Smooth muscle cell (in vitro differentiated cells): ENCODE results near the gene AAK1. TPM values are rescaled to one million over a fixed set of nuclear protein-coding genes. Genes with fewer than 3 reads are reported as not detected.

ENCODE experiments used
- DNase-seq: peaks from one replicate; lab custom pipeline; 2025; ENCODE audit not compliant: unreplicated experiment; lab: John Stamatoyannopoulos, UW
- H2AFZ ChIP-seq: fragments of 200-600 bp; sonication (generic); 2 replicates; pipeline ENCODE4 v1.6.0; 2016; ENCODE audit warnings: antibody characterized with exemption, low read depth, mild to moderate bottlenecking
- H3F3A ChIP-seq: fragments of 200-600 bp; sonication (generic); 2 replicates; pipeline ENCODE4 v1.6.0; 2017; ENCODE audit warnings: antibody characterized with exemption, low read depth
- H3K27ac ChIP-seq: fragments of 200-600 bp; sonication (generic); 2 replicates; pipeline ENCODE4 v1.5.1; 2016; ENCODE audit warnings: low read depth, mild to moderate bottlenecking
- H3K27me3 ChIP-seq: fragments of 200-600 bp; sonication (generic); 2 replicates; pipeline ENCODE4 v1.6.1; 2016; ENCODE audit warnings: low read depth, mild to moderate bottlenecking
- H3K36me3 ChIP-seq: fragments of 200-600 bp; sonication (generic); 2 replicates; pipeline ENCODE4 v1.5.1; 2016; ENCODE audit warnings: low read depth
- H3K4me1 ChIP-seq: fragments of 200-600 bp; sonication (generic); 2 replicates; pipeline ENCODE4 v1.5.1; 2016; ENCODE audit warnings: low read depth
- H3K4me2 ChIP-seq: fragments of 200-600 bp; sonication (generic); 2 replicates; pipeline ENCODE4 v1.6.0; 2016; ENCODE audit warnings: mild to moderate bottlenecking
- H3K4me3 ChIP-seq: fragments of 200-600 bp; sonication (generic); 2 replicates; pipeline ENCODE4 v1.5.1; 2016; ENCODE audit warnings: mild to moderate bottlenecking
- H3K79me2 ChIP-seq: fragments of 200-600 bp; sonication (generic); 2 replicates; pipeline ENCODE4 v1.6.0; 2016; ENCODE audit warnings: low read depth, mild to moderate bottlenecking
- H3K9ac ChIP-seq: fragments of 200-600 bp; sonication (generic); 2 replicates; pipeline ENCODE4 v1.6.0; 2016; ENCODE audit warnings: low read depth
- H3K9me3 ChIP-seq: fragments of 200-600 bp; sonication (generic); replicated peaks from 2 replicates; pipeline ENCODE4 v1.5.1; 2016; ENCODE audit warnings: low read depth
- H4K20me1 ChIP-seq: fragments of 200-600 bp; sonication (generic); 2 replicates; pipeline ENCODE4 v1.6.0; 2016; ENCODE audit warnings: low read depth
- CTCF ChIP-seq: fragments of 200-600 bp; sonication (generic); IDR thresholded peaks from 2 replicates; pipeline ENCODE4 v1.5.1; 2017; ENCODE audit warnings: borderline replicate concordance, mild to moderate bottlenecking, antibody characterized with exemption; ENCODE audit not compliant: insufficient read depth, poor library complexity, severe bottlenecking
- WGBS: methylation state at CpG from one replicate; pipeline ENCODE4 v1.1.7; 2016; ENCODE audit warnings: low lambda C conversion rate; 5-methylcytosine and 5-hydroxymethylcytosine counted together
- polyA plus RNA-seq: library from polyadenylated mRNA; unstranded; fragments of >200 nt; fragmentation: Nextera tagmentation; extraction: Ambion mirVana; gene quantifications from 2 replicates; pipeline ENCODE4 v1.2.1, GENCODE V29; 2016
- total RNA-seq: library from RNA; depleted of rRNA; stranded (reverse); fragments of >200 nt; gene quantifications from 2 replicates; pipeline ENCODE4 v1.2.3, GENCODE V29; 2014

Gene AAK1
- total and polyA plus RNA-seq, 2 experiments from 2014 or later = 26.9 to 47.7 TPM

- peaks cover 86% of the 10 kb centered on the region for H3K79me2 ChIP-seq
- no peaks in the 10 kb centered on the region for H3K27me3 ChIP-seq
- H2AFZ ChIP-seq = no peak overlapping the region
- no peak for TF ChIP-seq CTCF
- peaks cover 21% of the 10 kb centered on the region for H3K4me1 ChIP-seq
- H3K27ac ChIP-seq = no peak overlapping the region
- DNase-seq = no peak
- H3K4me2 ChIP-seq = no peak overlapping the region
- H3K9me3 ChIP-seq = no peaks in the 10 kb centered on the region
- H3K4me3 ChIP-seq = no peak overlapping the region
- no peaks in the 10 kb centered on the region for H3K36me3 ChIP-seq
- H3K9ac ChIP-seq = no peak overlapping the region
- H3F3A ChIP-seq = peaks cover 7% of the 10 kb centered on the region
- H4K20me1 ChIP-seq = peaks cover 100% of the 10 kb centered on the region
- WGBS = 91% methylated on average over 4 of the region's 4 CpGs
These were observed 63.1 kb downstream of the AAK1 start for GRCh38 chr2:69580486-69580885.

GRCh38 chr2:69579536-69579935 lies 64.0 kb downstream of the AAK1 start:
- H3K9ac ChIP-seq = no peak overlapping the region
- H3K4me2 ChIP-seq = no peak overlapping the region
- WGBS = 62% methylated on average over 3 of the region's 3 CpGs
- no peak overlapping the region for H3K4me3 ChIP-seq
- TF ChIP-seq CTCF = no peak
- H3K36me3 ChIP-seq = no peaks in the 10 kb centered on the region
- H3K27me3 ChIP-seq = no peaks in the 10 kb centered on the region
- peaks cover 86% of the 10 kb centered on the region for H3K79me2 ChIP-seq
- no peak overlapping the region for H2AFZ ChIP-seq
- peaks cover 7% of the 10 kb centered on the region for H3F3A ChIP-seq
- H3K9me3 ChIP-seq = no peaks in the 10 kb centered on the region
- DNase-seq = no peak
- peaks cover 99% of the 10 kb centered on the region for H4K20me1 ChIP-seq
- H3K27ac ChIP-seq = no peak overlapping the region
- H3K4me1 ChIP-seq = peaks cover 20% of the 10 kb centered on the region

GRCh38 chr2:69578198-69578540 lies 65.4 kb downstream of the AAK1 start:
- Histone ChIP-seq H3K27me3 (no peaks in the 10 kb centered on the region), H3K27ac (no peak overlapping the region), H3K4me3 (no peak overlapping the region), H3K9ac (no peak overlapping the region), H3K79me2 (peaks cover 86% of the 10 kb centered on the region), H4K20me1 (peaks cover 99% of the 10 kb centered on the region), H2AFZ (no peak overlapping the region), H3K4me2 (no peak overlapping the region), H3K36me3 (no peaks in the 10 kb centered on the region), H3K4me1 (peaks cover 20% of the 10 kb centered on the region), H3K9me3 (no peaks in the 10 kb centered on the region), H3F3A (peaks cover 3% of the 10 kb centered on the region)
- no peak for TF ChIP-seq CTCF
- WGBS = 89% methylated on average over 2 of the region's 2 CpGs
- DNase-seq = no peak

GRCh38 chr2:69577467-69578197 lies 65.9 kb downstream of the AAK1 start:
- H3K4me1 ChIP-seq = peaks cover 20% of the 10 kb centered on the region
- no peak overlapping the region for H3K9ac ChIP-seq

More at GRCh38 chr2:69577467-69578197, 65.9 kb downstream of the AAK1 start:
- 81% methylated on average over 5 of the region's 5 CpGs for WGBS
- no peak for DNase-seq
- Histone ChIP-seq H3K79me2 (peaks cover 86% of the 10 kb centered on the region), H3F3A (peaks cover 3% of the 10 kb centered on the region), H3K9me3 (no peaks in the 10 kb centered on the region), H3K36me3 (no peaks in the 10 kb centered on the region), H4K20me1 (peaks cover 99% of the 10 kb centered on the region), H3K4me3 (no peak overlapping the region), H3K4me2 (no peak overlapping the region), H2AFZ (no peak overlapping the region), H3K27ac (no peak overlapping the region), H3K27me3 (no peaks in the 10 kb centered on the region)
- TF ChIP-seq CTCF = no peak
